Activated CD4-positive, alpha-beta memory T cell treated with anti-CD3 and anti-CD28 coated beads for 36 hours (primary cell): ENCODE results near the gene BAHCC1. TPM values are rescaled to one million over a fixed set of nuclear protein-coding genes. Genes with fewer than 3 reads are reported as not detected.
A peak's percentile ranks its signal among the peaks of the same experiment; 100 is the strongest.

ENCODE experiments used
- CTCF ChIA-PET: fragments of 350-600 bp; sonication (Branson Sonifier 250); formaldehyde crosslinking; loops from one replicate; lab custom pipeline; 2021; ENCODE audit warnings: antibody characterized with exemption, inconsistent platforms; lab: Charles Lee
- POLR2A ChIA-PET: fragments of 350-600 bp; sonication (Branson Sonifier 250); formaldehyde crosslinking; loops from one replicate; lab custom pipeline; 2021; ENCODE audit warnings: antibody characterized with exemption; lab: Charles Lee
- DNase-seq: peaks from one replicate; pipeline ENCODE4 v3.0.0-alpha.2; 2020
- H3K27ac Mint-ChIP-seq: one replicate; pipeline ENCODE4 v1.8.0; 2021; ENCODE audit warnings: mixed read lengths
- H3K27me3 Mint-ChIP-seq: one replicate; pipeline ENCODE4 v1.8.0; 2021; ENCODE audit warnings: mixed read lengths
- H3K36me3 Mint-ChIP-seq: one replicate; pipeline ENCODE4 v1.8.0; 2021; ENCODE audit warnings: mixed read lengths
- H3K4me1 Mint-ChIP-seq: one replicate; pipeline ENCODE4 v1.8.0; 2021; ENCODE audit warnings: low read depth, mixed read lengths
- H3K4me3 Mint-ChIP-seq: one replicate; pipeline ENCODE4 v1.8.0; 2021; ENCODE audit warnings: mild to moderate bottlenecking, mixed read lengths
- H3K9me3 Mint-ChIP-seq: one replicate; pipeline ENCODE4 v1.8.0; 2021; ENCODE audit warnings: mixed read lengths
- intact Hi-C: fragments of 100-400 bp; cut with micrococcal nuclease; formaldehyde crosslinking; loops from one replicate; pipeline ENCODE4 v1.15.1; 2023
- total RNA-seq, 2 experiments: library from RNA; stranded (reverse); gene quantifications; one replicate each; pipeline ENCODE4 v1.2.3, GENCODE V29; 2021

Gene BAHCC1
- total RNA-seq, 2 experiments from 2014 or later: 0.10 TPM; not detected in 1

DNA sequence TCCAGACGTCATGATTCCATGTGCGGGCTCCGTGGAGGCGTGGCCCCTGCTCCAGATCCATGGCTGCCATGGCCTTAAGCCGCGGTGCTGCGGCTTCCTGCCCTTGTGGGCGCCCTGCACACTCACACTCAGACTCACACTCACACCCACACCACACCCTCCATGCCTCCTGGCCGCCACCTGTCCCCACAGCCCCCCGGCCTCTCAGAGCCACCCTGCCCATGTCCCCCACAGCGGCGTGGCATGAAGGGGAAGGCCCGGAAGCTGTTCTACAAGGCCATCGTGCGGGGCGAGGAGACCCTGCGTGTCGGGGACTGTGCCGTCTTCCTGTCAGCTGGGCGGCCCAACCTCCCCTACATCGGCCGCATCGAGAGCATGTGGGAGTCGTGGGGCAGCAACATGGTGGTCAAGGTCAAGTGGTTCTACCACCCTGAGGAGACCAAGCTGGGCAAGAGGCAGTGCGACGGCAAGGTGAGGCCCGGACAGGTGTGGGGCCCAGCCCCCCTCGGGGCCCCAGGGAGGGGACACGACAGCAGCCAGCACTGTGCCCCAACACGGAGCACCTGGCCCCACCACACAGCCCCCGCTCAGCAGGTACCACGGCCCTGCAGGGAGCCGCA lies 67.4 kb downstream of the BAHCC1 start:
- no peaks in the 10 kb centered on the region for H3K27me3 Mint-ChIP-seq
- H3K9me3 Mint-ChIP-seq: no peaks in the 10 kb centered on the region
- ChIA-PET CTCF (no interaction called here), POLR2A (no interaction called here)
- no peak overlapping the region for H3K4me3 Mint-ChIP-seq
- no peak for DNase-seq
- no peaks in the 10 kb centered on the region for H3K4me1 Mint-ChIP-seq
- H3K36me3 Mint-ChIP-seq: no peaks in the 10 kb centered on the region
- intact Hi-C loops: no loop called here
- H3K27ac Mint-ChIP-seq: no peak overlapping the region

DNA sequence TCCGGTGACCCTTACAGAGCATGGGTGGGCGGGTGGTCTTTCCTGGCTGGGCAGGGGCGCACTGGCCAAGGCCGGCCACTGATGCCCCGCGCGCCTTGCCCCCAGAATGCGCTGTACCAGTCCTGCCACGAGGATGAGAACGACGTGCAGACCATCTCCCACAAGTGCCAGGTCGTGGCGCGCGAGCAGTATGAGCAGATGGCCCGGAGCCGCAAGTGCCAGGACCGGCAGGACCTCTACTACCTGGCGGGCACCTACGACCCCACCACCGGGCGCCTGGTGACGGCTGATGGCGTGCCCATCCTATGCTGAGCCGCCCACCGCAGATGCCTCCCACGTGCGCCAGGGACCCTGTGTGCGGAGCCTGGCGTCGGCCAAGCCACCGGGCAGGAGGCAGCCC lies 68.2 kb downstream of the BAHCC1 start:
- H3K4me1 Mint-ChIP-seq: no peaks in the 10 kb centered on the region
- no peaks in the 10 kb centered on the region for H3K27me3 Mint-ChIP-seq
- ChIA-PET POLR2A (no interaction called here), CTCF (no interaction called here)
- DNase-seq: no peak
- intact Hi-C loops: no loop called here
- no peaks in the 10 kb centered on the region for H3K9me3 Mint-ChIP-seq
- no peaks in the 10 kb centered on the region for H3K36me3 Mint-ChIP-seq
- H3K27ac Mint-ChIP-seq: no peak overlapping the region
- H3K4me3 Mint-ChIP-seq: no peak overlapping the region

DNA sequence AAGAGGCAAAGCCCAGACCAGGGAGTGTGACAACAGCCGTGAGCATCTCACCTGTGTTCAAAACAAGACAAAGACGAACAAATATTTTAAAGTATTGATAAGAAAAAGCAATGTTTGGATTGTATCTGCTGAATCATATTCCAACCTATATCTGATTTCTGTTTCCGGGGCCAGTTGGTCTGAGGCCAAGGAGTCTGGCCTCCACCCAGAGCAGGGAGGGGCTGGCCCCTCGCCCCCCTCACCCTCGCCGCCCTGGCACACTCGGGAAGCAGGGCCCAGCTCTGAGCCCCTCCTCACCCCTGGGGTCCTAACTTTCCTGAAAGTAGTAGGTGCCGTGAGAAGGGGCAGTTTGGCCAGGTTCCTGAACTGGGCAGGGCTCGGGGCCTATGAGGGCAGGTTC lies 69.3 kb downstream of the BAHCC1 start:
- no peak for DNase-seq
- intact Hi-C loops: no loop called here
- H3K27ac Mint-ChIP-seq: no peak overlapping the region
- H3K9me3 Mint-ChIP-seq: no peaks in the 10 kb centered on the region
- ChIA-PET CTCF (no interaction called here), POLR2A (no interaction called here)
- H3K36me3 Mint-ChIP-seq: no peaks in the 10 kb centered on the region
- no peaks in the 10 kb centered on the region for H3K27me3 Mint-ChIP-seq
- no peak overlapping the region for H3K4me3 Mint-ChIP-seq
- H3K4me1 Mint-ChIP-seq: no peaks in the 10 kb centered on the region

DNA sequence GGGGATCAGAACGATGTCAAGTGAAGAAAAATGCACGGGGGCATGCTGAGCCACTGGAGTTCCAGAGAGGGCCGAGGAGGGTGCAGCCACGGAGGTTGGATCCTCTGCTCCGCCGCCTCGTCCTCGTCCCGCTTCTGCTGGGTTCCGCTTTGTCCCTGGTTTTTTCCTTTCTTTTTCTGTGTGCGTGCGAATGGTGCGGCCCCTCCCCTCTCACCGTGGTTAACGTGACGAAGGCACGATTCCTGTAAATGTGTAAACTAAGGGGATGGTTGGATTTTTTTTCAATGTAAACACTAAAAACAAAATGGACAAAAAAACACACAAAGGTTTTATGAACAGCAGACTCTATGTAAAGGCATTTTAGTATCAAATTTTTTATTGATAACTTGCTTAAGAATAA lies 70.7 kb downstream of the BAHCC1 start:
- intact Hi-C loops: no loop called here
- no peak for DNase-seq
- no peaks in the 10 kb centered on the region for H3K9me3 Mint-ChIP-seq
- H3K27me3 Mint-ChIP-seq: no peaks in the 10 kb centered on the region
- no peaks in the 10 kb centered on the region for H3K4me1 Mint-ChIP-seq
- no peak overlapping the region for H3K27ac Mint-ChIP-seq
- POLR2A ChIA-PET: no interaction called here
- CTCF ChIA-PET: no interaction called here
- H3K4me3 Mint-ChIP-seq: no peak overlapping the region
- H3K36me3 Mint-ChIP-seq: no peaks in the 10 kb centered on the region

GRCh38 chr17:81466564-81467472 lies 71.6 kb downstream of the BAHCC1 start:
- no peak for DNase-seq
- H3K4me3 Mint-ChIP-seq: no peak overlapping the region
- CTCF ChIA-PET: no interaction called here
- no peak overlapping the region for H3K27ac Mint-ChIP-seq
- H3K27me3 Mint-ChIP-seq: no peaks in the 10 kb centered on the region
- intact Hi-C loops: no loop called here
- no peaks in the 10 kb centered on the region for H3K4me1 Mint-ChIP-seq
- H3K36me3 Mint-ChIP-seq: no peaks in the 10 kb centered on the region
- H3K9me3 Mint-ChIP-seq: no peaks in the 10 kb centered on the region
- POLR2A ChIA-PET: no interaction called here

GRCh38 chr17:81468111-81468769 lies 73.0 kb downstream of the BAHCC1 start:
- CTCF ChIA-PET: no interaction called here
- Mint-ChIP-seq H3K27ac (no peak overlapping the region), H3K36me3 (no peaks in the 10 kb centered on the region), H3K4me1 (no peaks in the 10 kb centered on the region), H3K27me3 (no peaks in the 10 kb centered on the region), H3K4me3 (no peak overlapping the region), H3K9me3 (no peaks in the 10 kb centered on the region)
- no peak for DNase-seq
- POLR2A ChIA-PET: no interaction called here
- intact Hi-C loops: no loop called here

DNA sequence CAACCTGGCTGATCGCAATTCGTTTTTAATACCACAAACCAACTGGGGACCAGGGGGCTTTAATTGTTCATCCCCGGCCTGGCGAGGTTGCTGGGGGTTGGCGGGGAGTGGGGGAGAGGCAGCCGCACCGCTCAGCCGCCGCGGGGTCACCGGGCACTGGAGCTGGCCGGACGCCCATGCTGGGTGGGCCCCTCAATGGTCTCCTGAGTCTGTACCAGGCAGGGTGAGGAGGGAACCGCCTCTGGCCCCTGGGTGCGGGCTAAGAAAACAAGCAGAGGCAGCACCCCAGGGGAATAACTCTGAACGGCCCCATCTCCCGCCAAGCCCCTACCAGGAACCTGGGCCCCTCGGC lies 73.5 kb downstream of the BAHCC1 start:
- POLR2A ChIA-PET: no interaction called here
- intact Hi-C loops: no loop called here
- Mint-ChIP-seq H3K4me1 (no peaks in the 10 kb centered on the region), H3K9me3 (no peaks in the 10 kb centered on the region), H3K36me3 (no peaks in the 10 kb centered on the region), H3K27ac (no peak overlapping the region), H3K4me3 (no peak overlapping the region), H3K27me3 (no peaks in the 10 kb centered on the region)
- CTCF ChIA-PET: no interaction called here
- DNase-seq: no peak

GRCh38 chr17:81469266-81469665 lies 74.0 kb downstream of the BAHCC1 start:
- intact Hi-C loops: no loop called here
- Mint-ChIP-seq H3K36me3 (no peaks in the 10 kb centered on the region), H3K27ac (no peak overlapping the region), H3K4me1 (no peaks in the 10 kb centered on the region), H3K4me3 (no peak overlapping the region), H3K9me3 (no peaks in the 10 kb centered on the region), H3K27me3 (no peaks in the 10 kb centered on the region)
- POLR2A ChIA-PET: no interaction called here
- CTCF ChIA-PET: no interaction called here
- DNase-seq: no peak

DNA sequence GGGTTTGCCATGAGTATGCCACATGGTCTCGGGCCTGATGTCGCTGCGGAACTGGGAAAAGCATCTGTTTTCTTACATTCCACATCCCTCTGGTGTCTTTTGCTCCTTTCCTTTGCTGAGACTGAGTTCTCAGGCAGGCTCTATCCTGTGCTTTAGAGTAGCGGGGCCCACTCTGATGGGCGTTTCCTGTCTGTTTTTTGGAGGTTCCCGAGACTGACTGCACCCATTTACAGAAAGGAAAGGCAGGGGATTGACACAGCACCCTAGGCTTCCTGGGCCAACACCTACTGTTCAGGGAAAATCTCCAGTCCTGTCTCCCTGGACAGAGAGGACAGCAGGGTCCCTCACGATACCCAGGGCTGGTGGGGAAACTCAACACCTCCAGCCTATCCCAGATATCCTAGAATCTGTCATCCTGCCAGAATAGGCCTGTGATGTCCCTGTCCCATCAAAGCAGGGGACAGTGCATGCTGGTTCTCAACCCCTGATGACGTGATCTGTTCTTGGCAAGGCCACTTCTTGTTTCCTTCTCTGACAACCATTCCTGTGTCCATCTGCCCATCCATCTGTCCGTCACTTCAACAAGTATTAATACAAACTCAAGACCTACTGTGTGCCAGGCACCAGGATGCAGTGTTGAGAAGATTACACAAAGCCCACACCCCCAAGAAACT lies 75.2 kb downstream of the BAHCC1 start:
- ChIA-PET CTCF (no interaction called here), POLR2A (no interaction called here)
- no peak overlapping the region for H3K4me3 Mint-ChIP-seq
- no peak overlapping the region for H3K27ac Mint-ChIP-seq
- DNase-seq: no peak
- H3K27me3 Mint-ChIP-seq: no peaks in the 10 kb centered on the region
- intact Hi-C loops: no loop called here
- H3K4me1 Mint-ChIP-seq: no peaks in the 10 kb centered on the region
- H3K36me3 Mint-ChIP-seq: no peaks in the 10 kb centered on the region
- no peaks in the 10 kb centered on the region for H3K9me3 Mint-ChIP-seq

GRCh38 chr17:81470944-81471817 lies 75.9 kb downstream of the BAHCC1 start:
- no peak for DNase-seq
- Mint-ChIP-seq H3K4me1 (no peaks in the 10 kb centered on the region), H3K4me3 (no peak overlapping the region), H3K9me3 (no peaks in the 10 kb centered on the region), H3K27me3 (no peaks in the 10 kb centered on the region), H3K36me3 (no peaks in the 10 kb centered on the region), H3K27ac (no peak overlapping the region)
- ChIA-PET POLR2A (no interaction called here), CTCF (no interaction called here)
- intact Hi-C loops: no loop called here

GRCh38 chr17:81471818-81472456 lies 76.7 kb downstream of the BAHCC1 start:
- intact Hi-C loops: no loop called here
- no peak overlapping the region for H3K27ac Mint-ChIP-seq
- ChIA-PET CTCF (interaction anchor here (0.6 to 0.7 kb wide), 2 partner anchors 12 to 180 kb away, joined by 3 read pairs; no protein-coding TSS in a partner anchor), POLR2A (interaction anchor here (0.6 kb wide), 1 partner anchor 378 kb away, joined by 3 read pairs; no protein-coding TSS in a partner anchor)
- H3K4me3 Mint-ChIP-seq: no peak overlapping the region
- peak; percentile 45 for DNase-seq
- no peaks in the 10 kb centered on the region for H3K4me1 Mint-ChIP-seq
- no peaks in the 10 kb centered on the region for H3K36me3 Mint-ChIP-seq
- no peaks in the 10 kb centered on the region for H3K27me3 Mint-ChIP-seq
- no peaks in the 10 kb centered on the region for H3K9me3 Mint-ChIP-seq
